Colonic mucosa (tissue), 4 donors: ENCODE data around the gene AFF1. TPM values are rescaled to one million over a fixed set of nuclear protein-coding genes. Genes with fewer than 3 reads are reported as not detected.

Source experiments
- DNase-seq: peaks from one replicate; pipeline ENCODE4 v3.0.0-alpha.2; 2020
- H3K27ac ChIP-seq: fragments of 200-600 bp; one replicate; pipeline ENCODE4 v1.8.0; 2021
- H3K27me3 ChIP-seq: fragments of 200-600 bp; one replicate; pipeline ENCODE4 v1.8.0; 2021
- H3K36me3 ChIP-seq: fragments of 200-600 bp; one replicate; pipeline ENCODE4 v1.8.0; 2021
- H3K4me1 ChIP-seq: fragments of 200-600 bp; one replicate; pipeline ENCODE4 v1.8.0; 2021; ENCODE audit warnings: mild to moderate bottlenecking
- H3K4me3 ChIP-seq: fragments of 200-600 bp; one replicate; pipeline ENCODE4 v1.8.0; 2021
- H3K9ac ChIP-seq, 2 donors: one replicate each; pipeline ENCODE4 v1.7.0; 2013; ENCODE audit warnings: control low read depth in 2 of 2, low read depth in 2 of 2, low read length in 2 of 2
- H3K9me3 ChIP-seq: fragments of 200-600 bp; one replicate; pipeline ENCODE4 v1.8.0; 2021
- intact Hi-C: fragments of 100-400 bp; cut with DNase I; formaldehyde crosslinking; loops from one replicate; pipeline ENCODE4 v1.14.1; 2022
- total RNA-seq, 2 donors: library from RNA; stranded (reverse); fragmentation: NEBNext Ultra II Directional in 1 of 2; extraction: Animal tissue kit (Norgen Biotek cat#: 25700) in 1 of 2; gene quantifications; one replicate each; pipeline ENCODE4 v1.2.1, GENCODE V29; 2021
- TF ChIP-seq, protein P1 (sequence below): fragments of 200-600 bp; IDR thresholded peaks from one replicate; pipeline ENCODE4 v1.8.0; 2022; ENCODE audit warnings: antibody characterized with exemption, mild to moderate bottlenecking
- donor health status: healthy.
- donor health status: DM: no; HTN: no; CAD: no.
- donor health status: DM: no; HTN: no; CAD: no.

The AFF1 gene
- total RNA-seq, 2 donors from 2014 or later = 73.5 to 104 TPM

DNA sequence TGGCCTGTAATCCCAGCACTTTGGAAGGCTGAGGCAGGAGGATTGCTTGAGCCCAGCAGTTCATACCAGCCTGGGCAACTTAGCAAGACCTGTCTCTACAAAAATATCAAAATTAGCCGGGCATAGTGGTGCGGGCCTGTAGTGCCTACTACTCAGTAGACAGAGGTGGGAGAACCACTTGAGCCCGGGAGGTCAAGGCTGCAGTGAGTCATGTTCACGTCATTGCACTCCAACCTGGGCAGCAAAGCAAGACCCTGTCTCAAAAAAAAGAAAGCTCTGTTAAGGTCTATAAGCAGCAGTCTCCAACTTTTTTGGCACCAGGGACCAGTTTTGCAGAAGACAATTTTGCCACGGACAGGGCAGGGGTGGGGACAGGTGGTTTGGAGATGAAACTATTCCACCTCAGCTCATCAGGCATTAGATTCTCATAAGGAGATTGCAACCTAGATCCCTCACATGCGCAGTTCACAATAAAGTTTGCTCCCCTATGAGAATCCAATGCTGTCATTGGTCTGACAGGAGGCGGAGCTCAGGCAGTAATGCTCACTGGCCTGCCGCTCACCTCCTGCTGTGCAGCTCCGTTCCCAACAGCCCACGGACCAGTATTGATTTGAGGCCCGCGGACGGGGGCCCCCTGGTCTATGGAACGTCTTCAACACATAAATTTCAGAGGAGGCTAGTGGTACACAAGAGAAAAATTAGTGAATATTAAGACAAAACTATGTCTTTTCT lies 217.7 kb downstream of the AFF1 start:
- TF ChIP-seq, protein P1, sequence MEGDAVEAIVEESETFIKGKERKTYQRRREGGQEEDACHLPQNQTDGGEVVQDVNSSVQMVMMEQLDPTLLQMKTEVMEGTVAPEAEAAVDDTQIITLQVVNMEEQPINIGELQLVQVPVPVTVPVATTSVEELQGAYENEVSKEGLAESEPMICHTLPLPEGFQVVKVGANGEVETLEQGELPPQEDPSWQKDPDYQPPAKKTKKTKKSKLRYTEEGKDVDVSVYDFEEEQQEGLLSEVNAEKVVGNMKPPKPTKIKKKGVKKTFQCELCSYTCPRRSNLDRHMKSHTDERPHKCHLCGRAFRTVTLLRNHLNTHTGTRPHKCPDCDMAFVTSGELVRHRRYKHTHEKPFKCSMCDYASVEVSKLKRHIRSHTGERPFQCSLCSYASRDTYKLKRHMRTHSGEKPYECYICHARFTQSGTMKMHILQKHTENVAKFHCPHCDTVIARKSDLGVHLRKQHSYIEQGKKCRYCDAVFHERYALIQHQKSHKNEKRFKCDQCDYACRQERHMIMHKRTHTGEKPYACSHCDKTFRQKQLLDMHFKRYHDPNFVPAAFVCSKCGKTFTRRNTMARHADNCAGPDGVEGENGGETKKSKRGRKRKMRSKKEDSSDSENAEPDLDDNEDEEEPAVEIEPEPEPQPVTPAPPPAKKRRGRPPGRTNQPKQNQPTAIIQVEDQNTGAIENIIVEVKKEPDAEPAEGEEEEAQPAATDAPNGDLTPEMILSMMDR = no peak

DNA sequence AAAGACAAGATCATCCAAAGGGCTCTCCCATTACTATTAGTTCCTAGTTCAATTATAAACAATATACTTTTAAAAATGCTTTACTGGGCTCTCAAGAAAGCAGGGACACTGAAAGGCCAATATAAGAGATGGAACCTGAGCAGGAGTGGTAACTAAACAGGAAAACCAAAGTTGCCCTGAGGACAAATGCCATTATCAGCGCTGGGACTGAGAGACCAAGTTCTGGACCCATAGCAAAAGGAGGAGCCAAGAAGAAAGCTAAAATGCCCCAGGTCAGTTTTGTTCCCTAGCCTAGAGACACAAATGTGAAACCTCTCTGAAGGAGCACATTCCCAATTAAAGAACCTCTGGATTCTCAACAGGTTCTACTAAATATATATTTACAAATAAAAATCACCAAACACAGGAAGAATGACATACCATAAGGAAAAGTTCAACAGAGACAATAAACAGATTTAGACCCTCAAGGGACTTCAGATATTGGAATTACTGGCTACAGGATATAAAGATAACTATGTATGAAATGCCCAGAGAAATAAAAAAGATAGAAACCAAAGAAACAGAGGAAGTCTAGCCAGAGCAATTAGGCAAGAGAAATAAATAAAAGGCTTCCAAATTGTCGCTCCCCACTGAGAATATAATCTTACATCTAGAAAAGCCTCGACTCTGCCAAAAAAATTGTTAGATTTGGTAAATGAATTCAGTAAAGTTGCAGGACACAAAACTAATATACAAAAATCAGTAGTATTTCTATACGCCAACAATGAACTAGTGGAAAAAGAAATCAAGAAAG lies 218.5 kb downstream of the AFF1 start:
- intact Hi-C loops = loop anchor here (5.0 kb wide), 1 partner anchor 84 kb away; no protein-coding TSS in a partner anchor

More for the DNA sequence above, 217.7 kb downstream of the AFF1 start:
- H3K36me3 ChIP-seq = no peaks in the 10 kb centered on the region
- H3K27ac ChIP-seq = no peak overlapping the region
- H3K27me3 ChIP-seq = no peaks in the 10 kb centered on the region
- H3K4me3 ChIP-seq = no peak overlapping the region
- H3K4me1 ChIP-seq = no peaks in the 10 kb centered on the region
- no peaks in the 10 kb centered on the region for H3K9me3 ChIP-seq
- no peak overlapping the region for H3K9ac ChIP-seq
- intact Hi-C loops = loop anchor here (5.0 kb wide), 1 partner anchor 85 kb away; no protein-coding TSS in a partner anchor
- DNase-seq = no peak

DNA sequence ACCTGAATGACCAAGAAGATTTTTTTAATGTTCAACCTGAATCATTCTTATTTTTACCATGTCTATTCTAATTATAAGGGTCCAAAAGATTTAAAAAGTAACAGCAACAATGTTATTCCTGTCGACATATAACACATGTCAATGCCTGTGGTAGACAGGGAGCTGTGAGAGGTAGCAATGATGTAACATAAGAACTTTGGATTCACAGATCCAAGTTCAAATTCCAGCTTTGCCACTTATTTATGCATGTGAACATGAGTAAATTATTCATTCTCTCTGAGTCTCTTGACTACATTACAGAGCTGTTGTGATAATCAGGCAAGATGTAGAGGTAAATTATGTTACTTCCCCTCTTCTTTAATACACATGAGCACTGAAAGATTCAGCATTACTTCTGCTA lies 231.1 kb downstream of the AFF1 start:
- no peaks in the 10 kb centered on the region for H3K36me3 ChIP-seq

More for the DNA sequence above, 218.5 kb downstream of the AFF1 start:
- H3K9ac ChIP-seq = no peak overlapping the region
- DNase-seq = no peak
- H3K9me3 ChIP-seq = no peaks in the 10 kb centered on the region
- no peaks in the 10 kb centered on the region for H3K36me3 ChIP-seq
- H3K4me3 ChIP-seq = no peak overlapping the region
- TF ChIP-seq, protein P1 = no peak
- no peaks in the 10 kb centered on the region for H3K4me1 ChIP-seq
- H3K27ac ChIP-seq = no peak overlapping the region
- no peaks in the 10 kb centered on the region for H3K27me3 ChIP-seq

DNA sequence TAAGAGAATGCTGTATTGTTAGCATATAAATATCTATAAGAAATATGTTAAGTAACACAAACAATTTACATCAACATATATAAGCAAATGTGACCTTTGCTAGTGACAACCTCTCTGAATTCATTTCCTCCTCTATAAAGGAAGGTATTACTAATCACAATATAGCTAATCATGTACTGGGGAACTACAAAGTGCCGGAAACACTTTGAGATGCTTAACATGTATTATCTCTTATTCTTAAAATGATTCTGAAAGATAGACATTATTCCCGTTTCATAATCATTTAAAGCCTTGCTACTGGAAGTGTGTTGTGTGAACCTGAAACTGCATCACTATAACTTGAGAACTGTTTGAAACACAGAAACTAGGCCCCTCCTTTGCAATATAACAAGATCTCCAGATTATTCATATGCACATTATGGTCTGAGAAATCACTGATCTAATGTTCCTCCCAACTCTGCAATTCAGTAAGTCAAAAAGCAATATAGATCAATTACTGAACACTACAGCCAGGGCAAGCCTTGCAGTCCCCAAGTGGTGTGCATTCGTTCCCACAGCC lies 231.6 kb downstream of the AFF1 start:
- Histone ChIP-seq H3K36me3 (no peaks in the 10 kb centered on the region), H3K4me1 (no peaks in the 10 kb centered on the region), H3K9me3 (no peaks in the 10 kb centered on the region), H3K4me3 (no peak overlapping the region), H3K27ac (no peak overlapping the region), H3K27me3 (no peaks in the 10 kb centered on the region), H3K9ac (no peak overlapping the region)
- TF ChIP-seq, protein P1 = no peak
- no peak for DNase-seq
- intact Hi-C loops = no loop called here

More for the DNA sequence above, 231.1 kb downstream of the AFF1 start:
- TF ChIP-seq, protein P1 = no peak
- no peak for DNase-seq
- no peaks in the 10 kb centered on the region for H3K4me1 ChIP-seq
- H3K27ac ChIP-seq = no peak overlapping the region
- H3K4me3 ChIP-seq = no peak overlapping the region
- H3K27me3 ChIP-seq = no peaks in the 10 kb centered on the region
- no peaks in the 10 kb centered on the region for H3K9me3 ChIP-seq
- intact Hi-C loops = no loop called here
- H3K9ac ChIP-seq = no peak overlapping the region

DNA sequence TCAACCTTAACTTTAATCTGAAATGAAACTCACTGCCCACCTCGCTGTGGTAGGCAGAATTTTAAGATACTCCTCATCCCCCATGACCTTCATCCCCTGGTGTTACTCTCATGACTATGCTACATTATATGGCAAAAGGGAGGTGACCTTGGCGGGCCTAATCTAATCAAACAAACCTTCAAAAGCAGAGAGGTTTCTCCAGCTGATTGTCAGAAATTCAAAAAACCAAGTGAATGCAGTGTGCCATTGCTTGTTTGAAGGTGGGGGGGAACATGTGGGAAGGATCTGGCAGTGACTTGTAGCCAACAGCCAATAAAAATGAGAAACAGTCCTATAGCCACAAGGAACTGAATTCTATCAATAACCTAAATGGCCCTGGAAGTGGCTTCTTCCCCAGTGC lies 237.1 kb downstream of the AFF1 start:
- TF ChIP-seq, protein P1 = no peak
- Histone ChIP-seq H3K27me3 (no peaks in the 10 kb centered on the region), H3K4me3 (no peak overlapping the region), H3K9me3 (no peaks in the 10 kb centered on the region), H3K36me3 (no peaks in the 10 kb centered on the region), H3K9ac (no peak overlapping the region), H3K27ac (no peak overlapping the region), H3K4me1 (no peaks in the 10 kb centered on the region)
- DNase-seq = no peak
- intact Hi-C loops = no loop called here
